Karpas-422 (cell line): Measurements from ENCODE around the gene EZH1. TPM values are rescaled to one million over a fixed set of nuclear protein-coding genes. Genes with fewer than 3 reads are reported as not detected.

Experiments used
- DNase-seq: peaks from one replicate; pipeline ENCODE4 v3.0.0-alpha.2; 2015
- H2AFZ ChIP-seq: fragments of 200-600 bp; sonication (generic); 2 replicates; pipeline ENCODE4 v1.6.1; 2014; ENCODE audit warnings: antibody characterized with exemption, low read length, mixed read lengths
- H3K27ac ChIP-seq: fragments of 200-600 bp; sonication (generic); 2 replicates; pipeline ENCODE4 v1.5.1; 2014; ENCODE audit warnings: mild to moderate bottlenecking, low read length, moderate library complexity
- H3K27me3 ChIP-seq: fragments of 200-600 bp; sonication (generic); 2 replicates; pipeline ENCODE4 v1.6.1; 2014; ENCODE audit warnings: low read length, mixed read lengths
- H3K36me3 ChIP-seq: fragments of 200-600 bp; sonication (generic); 2 replicates; pipeline ENCODE4 v1.6.1; 2014; ENCODE audit warnings: low read length, mixed read lengths; ENCODE audit not compliant: insufficient read depth
- H3K4me1 ChIP-seq: fragments of 200-600 bp; sonication (generic); 2 replicates; pipeline ENCODE4 v1.6.1; 2014; ENCODE audit warnings: mild to moderate bottlenecking, low read length, mixed read lengths
- H3K4me2 ChIP-seq: fragments of 200-600 bp; sonication (generic); 2 replicates; pipeline ENCODE4 v1.6.1; 2014; ENCODE audit warnings: low read length, low read depth, mild to moderate bottlenecking; ENCODE audit not compliant: poor library complexity, severe bottlenecking
- H3K4me3 ChIP-seq: fragments of 200-600 bp; sonication (generic); 2 replicates; pipeline ENCODE4 v1.5.1; 2014; ENCODE audit warnings: mild to moderate bottlenecking, antibody characterized with exemption, low read length, mixed read lengths
- H3K79me2 ChIP-seq: fragments of 200-600 bp; sonication (generic); 2 replicates; pipeline ENCODE4 v1.6.1; 2014; ENCODE audit warnings: mild to moderate bottlenecking, low read length, mixed read lengths
- H3K9ac ChIP-seq: fragments of 200-600 bp; sonication (generic); 2 replicates; pipeline ENCODE4 v1.6.0; 2014; ENCODE audit warnings: low read length
- H3K9me2 ChIP-seq: fragments of 200-600 bp; sonication (generic), shearing (Covaris generic); replicated peaks from 2 replicates; pipeline ENCODE4 v1.6.0; 2014; ENCODE audit warnings: mild to moderate bottlenecking, low read length, moderate library complexity; ENCODE audit not compliant: insufficient read depth
- H3K9me3 ChIP-seq: fragments of 300-700, 200-600 bp; sonication (generic); 2 replicates; pipeline ENCODE4 v1.6.1; 2014; ENCODE audit warnings: low read length, mixed read lengths
- H4K20me1 ChIP-seq: fragments of 200-600 bp; sonication (generic); 2 replicates; pipeline ENCODE4 v1.6.1; 2014; ENCODE audit warnings: mild to moderate bottlenecking, antibody characterized with exemption, low read length, low read depth; ENCODE audit not compliant: insufficient read depth
- total RNA-seq: library from RNA; depleted of rRNA; stranded (reverse); fragments of >200 nt; shearing (Covaris generic); gene quantifications from 2 replicates; pipeline ENCODE4 v1.2.3, GENCODE V29; 2014; ENCODE audit warnings: low replicate concordance

EZH1 gene
- total RNA-seq, 1 experiment from 2014 or later = 38.0 TPM

DNA sequence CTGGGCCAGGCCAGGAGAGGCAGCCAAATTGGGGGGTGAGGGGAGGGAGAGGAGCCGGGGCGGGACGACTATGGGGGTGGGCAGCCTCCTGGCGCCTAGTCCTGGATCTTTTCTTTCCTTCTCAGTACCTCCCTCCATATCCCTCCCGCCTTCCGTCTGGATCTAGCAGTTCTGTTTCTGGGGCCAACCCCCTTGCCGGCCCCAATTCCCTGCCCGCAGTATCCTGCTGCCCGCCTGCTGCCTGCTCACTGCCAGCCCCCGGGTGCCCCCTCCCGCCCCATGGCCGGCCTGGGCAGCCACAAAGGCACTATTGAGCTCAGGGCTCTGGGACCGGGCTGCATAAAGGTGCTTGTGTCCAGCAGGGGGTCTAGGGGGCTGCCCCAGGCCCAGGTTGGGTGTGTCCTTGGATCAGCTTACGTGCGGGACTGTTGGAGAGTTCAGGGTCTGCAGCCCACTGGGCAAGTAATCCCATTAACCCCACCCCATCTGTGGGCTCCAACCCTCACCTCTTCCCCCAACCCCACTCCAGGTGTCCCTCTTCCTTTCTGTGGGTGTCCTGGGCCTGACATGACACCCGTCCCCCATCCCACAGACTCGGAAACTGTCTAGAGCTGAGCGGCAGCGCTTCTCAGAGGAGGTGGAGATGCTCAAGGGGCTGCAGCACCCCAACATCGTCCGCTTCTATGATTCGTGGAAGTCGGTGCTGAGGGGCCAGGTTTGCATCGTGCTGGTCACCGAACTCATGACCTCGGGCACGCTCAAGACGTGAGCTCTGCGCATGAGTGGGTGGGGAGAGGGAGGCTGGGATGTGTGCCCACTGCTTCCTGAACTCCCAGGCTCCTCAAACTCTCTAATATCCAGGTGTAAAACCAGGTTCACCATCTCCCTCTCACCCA is 37.6 kb upstream of the EZH1 start:
- H2AFZ ChIP-seq = no peak overlapping the region
- no peaks in the 10 kb centered on the region for H3K36me3 ChIP-seq
- no peaks in the 10 kb centered on the region for H4K20me1 ChIP-seq
- no peak overlapping the region for H3K4me2 ChIP-seq
- DNase-seq = no peak
- no peaks in the 10 kb centered on the region for H3K79me2 ChIP-seq
- no peaks in the 10 kb centered on the region for H3K4me1 ChIP-seq
- H3K4me3 ChIP-seq = no peak overlapping the region
- no peak overlapping the region for H3K27ac ChIP-seq
- H3K9ac ChIP-seq = no peak overlapping the region
- H3K9me2 ChIP-seq = no peaks in the 10 kb centered on the region
- H3K9me3 ChIP-seq = no peaks in the 10 kb centered on the region
- H3K27me3 ChIP-seq = no peaks in the 10 kb centered on the region

DNA sequence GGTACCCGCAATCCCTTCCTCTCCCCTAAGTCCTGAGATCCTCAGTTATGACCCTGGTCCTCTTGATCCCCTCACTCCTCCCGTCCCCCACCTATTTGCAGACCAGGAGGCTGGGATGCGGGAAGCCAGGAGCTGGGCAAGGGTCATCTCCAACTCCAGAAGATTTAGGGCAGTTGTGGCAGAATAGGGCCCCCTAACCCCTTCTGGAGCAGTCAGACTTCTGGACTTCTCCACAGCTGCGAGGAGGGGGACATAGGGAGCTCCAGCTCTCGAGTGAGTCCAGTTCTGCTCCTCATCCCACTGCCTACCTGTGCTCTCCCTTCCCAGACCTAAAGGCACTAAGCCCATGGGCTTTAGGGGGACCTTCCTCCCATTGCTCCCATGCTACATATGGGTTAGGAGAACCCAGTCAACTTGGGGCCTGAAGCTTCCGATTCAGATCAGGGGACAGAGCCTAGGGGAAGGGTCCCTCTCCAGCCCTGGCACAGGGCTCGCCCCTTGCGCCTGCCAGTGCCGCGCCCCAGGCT is 36.9 kb upstream of the EZH1 start:
- H3K4me2 ChIP-seq = no peak overlapping the region
- H3K79me2 ChIP-seq = no peaks in the 10 kb centered on the region
- H3K27me3 ChIP-seq = no peaks in the 10 kb centered on the region
- H4K20me1 ChIP-seq = no peaks in the 10 kb centered on the region
- H2AFZ ChIP-seq = no peak overlapping the region
- H3K36me3 ChIP-seq = no peaks in the 10 kb centered on the region
- H3K27ac ChIP-seq = no peak overlapping the region
- DNase-seq = no peak
- H3K9ac ChIP-seq = no peak overlapping the region
- H3K9me2 ChIP-seq = no peaks in the 10 kb centered on the region
- no peaks in the 10 kb centered on the region for H3K9me3 ChIP-seq
- no peak overlapping the region for H3K4me3 ChIP-seq
- H3K4me1 ChIP-seq = no peaks in the 10 kb centered on the region

DNA sequence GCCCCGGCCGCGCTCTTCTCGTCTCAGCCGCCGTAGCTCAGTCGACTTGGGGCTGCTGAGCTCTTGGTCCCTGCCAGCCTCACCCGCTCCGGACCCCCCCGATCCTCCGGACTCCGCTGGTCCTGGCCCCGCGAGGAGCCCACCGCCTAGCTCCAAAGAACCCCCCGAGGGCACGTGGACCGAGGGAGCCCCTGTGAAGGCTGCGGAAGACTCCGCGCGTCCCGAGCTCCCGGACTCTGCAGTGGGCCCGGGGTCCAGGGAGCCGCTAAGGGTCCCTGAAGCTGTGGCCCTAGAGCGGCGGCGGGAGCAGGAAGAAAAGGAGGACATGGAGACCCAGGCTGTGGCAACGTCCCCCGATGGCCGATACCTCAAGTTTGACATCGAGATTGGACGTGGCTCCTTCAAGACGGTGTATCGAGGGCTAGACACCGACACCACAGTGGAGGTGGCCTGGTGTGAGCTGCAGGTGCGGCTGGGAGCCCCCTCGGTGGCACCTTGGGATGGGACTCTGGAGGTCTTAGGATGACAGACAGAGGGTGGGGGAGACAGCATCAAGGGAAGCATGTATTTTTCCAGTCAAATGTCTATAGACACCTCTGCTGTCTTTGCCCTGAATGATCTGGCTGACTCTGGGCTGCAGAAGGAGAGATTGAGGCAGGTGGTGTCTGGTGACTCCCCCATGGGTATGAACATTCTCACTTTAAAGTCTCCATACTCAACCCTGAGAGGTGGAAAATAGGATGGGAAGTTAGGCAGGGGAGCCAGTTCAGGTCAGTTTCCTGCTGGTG is 36.2 kb upstream of the EZH1 start:
- Histone ChIP-seq H3K4me3 (no peak overlapping the region), H3K9me3 (no peaks in the 10 kb centered on the region), H3K36me3 (peaks cover under 1% of the 10 kb centered on the region; the same call in 1 of the 2 replicates), H3K9ac (no peak overlapping the region), H3K27me3 (no peaks in the 10 kb centered on the region), H3K9me2 (no peaks in the 10 kb centered on the region), H4K20me1 (no peaks in the 10 kb centered on the region), H3K4me1 (no peaks in the 10 kb centered on the region), H3K79me2 (no peaks in the 10 kb centered on the region), H2AFZ (no peak overlapping the region), H3K4me2 (no peak overlapping the region), H3K27ac (no peak overlapping the region)
- no peak for DNase-seq

DNA sequence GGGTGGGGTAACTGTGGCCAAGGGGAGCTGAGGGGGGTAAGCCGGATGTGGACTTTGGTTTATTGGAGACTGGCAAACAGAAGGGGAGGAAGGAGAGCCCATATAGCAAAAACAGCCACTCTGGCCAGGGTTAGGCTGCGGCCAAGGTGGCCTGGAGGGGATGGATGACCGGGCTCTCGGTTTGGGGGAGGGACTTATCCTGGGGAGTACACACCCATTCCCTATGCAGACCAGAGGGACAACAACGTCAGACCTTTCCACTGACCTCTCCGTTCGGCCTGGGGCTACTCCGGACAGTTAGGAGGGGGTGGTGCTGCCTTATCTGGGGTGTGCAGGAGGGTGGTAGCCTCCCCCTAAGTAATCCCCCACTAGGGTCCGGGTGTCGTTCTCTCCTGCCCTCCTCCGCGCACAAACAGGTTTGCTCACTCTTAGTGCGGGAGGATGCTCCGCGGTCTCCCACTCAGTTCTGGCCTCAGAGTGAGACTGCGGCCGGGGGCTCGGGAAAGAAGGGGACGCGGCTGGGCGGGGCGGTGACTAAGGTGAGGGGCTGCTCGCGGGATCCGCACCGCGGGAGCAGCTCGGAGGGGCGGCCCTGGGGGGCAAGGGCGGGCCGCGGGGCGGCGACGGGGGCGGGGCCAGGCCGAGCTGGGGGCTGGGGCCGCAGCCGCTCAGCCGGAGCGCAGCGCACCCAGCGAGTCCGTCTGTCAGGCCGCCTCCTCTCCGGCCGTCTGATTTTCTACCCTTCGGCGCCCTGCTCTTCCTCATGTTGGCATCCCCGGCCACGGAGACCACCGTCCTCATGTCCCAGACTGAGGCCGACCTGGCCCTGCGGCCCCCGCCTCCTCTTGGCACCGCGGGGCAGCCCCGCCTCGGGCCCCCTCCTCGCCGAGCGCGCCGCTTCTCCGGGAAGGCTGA is 35.4 kb upstream of the EZH1 start, which contains the start of gene WNK4:
Gene WNK4 (plus strand): TSS at position 675 of the 915 bp plus-strand sequence. CDS start 89 bp downstream, at position 764.
- Histone ChIP-seq H3K4me2 (no peak within 1 kb of the TSS), H2AFZ (no peak within 1 kb of the TSS), H3K27ac (no peak within 1 kb of the TSS), H3K4me3 (no peak within 1 kb of the TSS), H4K20me1 (no peaks in the 10 kb centered on the region), H3K36me3 (peaks cover 9% of the 10 kb centered on the region; the same call in 1 of the 2 replicates), H3K27me3 (no peaks in the 10 kb centered on the region), H3K9me2 (no peaks in the 10 kb centered on the region), H3K9ac (no peak within 1 kb of the TSS), H3K4me1 (no peaks in the 10 kb centered on the region), H3K9me3 (no peaks in the 10 kb centered on the region), H3K79me2 (peaks cover 2% of the 10 kb centered on the region)
- DNase-seq = no peak

DNA sequence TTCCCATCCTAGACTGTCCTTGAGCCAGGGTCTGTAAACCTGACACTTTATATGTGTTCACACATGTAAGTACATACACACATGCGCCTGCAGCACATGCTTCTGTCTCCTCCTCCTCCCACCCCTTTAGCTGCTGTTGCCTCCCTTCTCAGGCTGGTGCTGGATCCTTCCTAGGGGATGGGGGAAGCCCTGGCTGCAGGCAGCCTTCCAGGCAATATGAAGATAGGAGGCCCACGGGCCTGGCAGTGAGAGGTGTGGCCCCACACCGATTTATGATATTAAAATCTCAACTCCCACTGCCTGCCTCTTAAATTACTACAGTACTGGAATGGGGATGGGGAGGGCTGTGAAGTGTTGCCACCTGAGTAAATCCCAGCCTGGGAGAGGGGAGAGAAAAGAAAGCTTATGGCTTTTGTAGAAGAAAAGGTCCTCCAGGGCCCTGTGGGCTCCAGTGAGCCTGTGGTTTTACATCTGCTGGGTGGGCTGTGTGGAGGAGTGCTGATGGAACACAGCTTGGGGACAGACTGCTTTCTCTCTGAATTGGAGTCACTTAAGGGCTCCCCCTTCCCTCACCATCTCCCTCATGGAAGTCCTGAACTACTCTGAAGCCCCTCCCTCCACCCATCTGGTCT is 34.6 kb upstream of the EZH1 start:
- H3K9me2 ChIP-seq = no peaks in the 10 kb centered on the region
- H3K27ac ChIP-seq = no peak overlapping the region
- peaks cover 3% of the 10 kb centered on the region for H3K4me1 ChIP-seq
- no peak overlapping the region for H2AFZ ChIP-seq
- H3K79me2 ChIP-seq = peaks cover 9% of the 10 kb centered on the region
- H4K20me1 ChIP-seq = no peaks in the 10 kb centered on the region
- H3K4me2 ChIP-seq = no peak overlapping the region
- no peaks in the 10 kb centered on the region for H3K27me3 ChIP-seq
- H3K36me3 ChIP-seq = peaks cover 12% of the 10 kb centered on the region; the same call in 1 of the 2 replicates
- no peak overlapping the region for H3K4me3 ChIP-seq
- H3K9me3 ChIP-seq = no peaks in the 10 kb centered on the region
- no peak overlapping the region for H3K9ac ChIP-seq
- no peak for DNase-seq

DNA sequence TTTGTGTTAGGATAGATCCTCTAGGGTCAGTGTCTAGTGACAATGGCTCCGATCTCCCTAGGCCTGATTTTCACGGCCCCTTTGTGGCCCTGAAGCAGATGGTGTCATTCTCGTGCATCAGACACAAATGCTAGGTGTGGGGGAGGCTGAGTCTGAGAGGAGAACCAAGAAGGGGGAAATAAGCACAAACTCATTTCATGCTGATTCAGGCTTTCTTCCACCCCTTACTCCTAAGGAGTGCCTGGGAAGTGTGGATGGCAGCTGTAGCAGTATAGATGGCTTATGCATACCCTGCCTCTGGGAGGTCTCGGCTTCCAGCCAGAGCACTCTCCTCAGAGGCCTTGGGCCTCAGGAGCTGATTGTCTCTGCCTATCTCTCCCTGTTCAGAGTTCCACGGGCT is 33.7 kb upstream of the EZH1 start:
- Histone ChIP-seq H2AFZ (no peak overlapping the region), H3K36me3 (peaks cover 12% of the 10 kb centered on the region; the same call in 1 of the 2 replicates), H3K27me3 (no peaks in the 10 kb centered on the region), H3K27ac (no peak overlapping the region), H3K9me2 (no peaks in the 10 kb centered on the region), H4K20me1 (no peaks in the 10 kb centered on the region), H3K4me3 (no peak overlapping the region), H3K4me1 (peaks cover 9% of the 10 kb centered on the region), H3K9me3 (no peaks in the 10 kb centered on the region), H3K9ac (no peak overlapping the region), H3K79me2 (peaks cover 17% of the 10 kb centered on the region), H3K4me2 (no peak overlapping the region)
- DNase-seq = no peak

DNA sequence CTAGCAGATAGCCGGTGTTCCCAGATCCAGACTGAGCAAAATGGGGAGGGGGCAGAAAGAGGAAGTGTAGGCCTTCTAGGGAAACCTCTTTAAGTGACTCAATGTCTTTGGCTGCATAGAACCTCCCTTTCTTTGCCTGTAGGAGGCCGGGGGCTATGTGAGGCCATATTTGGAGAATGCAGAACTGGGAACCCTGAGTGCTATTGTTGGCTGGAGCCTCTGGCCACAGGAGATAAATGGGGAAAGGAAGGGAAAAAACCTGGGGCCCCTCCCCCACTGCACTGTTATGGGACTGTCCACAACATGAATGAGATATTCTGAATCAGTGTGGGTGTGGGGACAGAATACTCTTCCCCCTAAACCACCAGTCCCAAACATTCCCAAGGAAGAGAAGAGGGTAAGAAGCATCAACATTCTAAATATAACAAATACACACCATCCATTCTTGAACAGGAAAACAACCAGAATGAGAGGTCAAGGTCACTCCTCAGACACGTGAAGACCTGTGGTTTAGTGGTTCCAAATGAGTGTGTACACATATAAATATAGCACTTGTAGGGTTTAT is 30.8 kb upstream of the EZH1 start:
- no peak overlapping the region for H3K4me3 ChIP-seq
- no peaks in the 10 kb centered on the region for H3K9me2 ChIP-seq
- H3K4me2 ChIP-seq = no peak overlapping the region
- H3K9ac ChIP-seq = no peak overlapping the region
- H3K27ac ChIP-seq = no peak overlapping the region
- peaks cover 18% of the 10 kb centered on the region for H3K79me2 ChIP-seq
- no peak for DNase-seq
- no peaks in the 10 kb centered on the region for H3K27me3 ChIP-seq
- H2AFZ ChIP-seq = no peak overlapping the region
- H4K20me1 ChIP-seq = no peaks in the 10 kb centered on the region
- peaks cover 14% of the 10 kb centered on the region for H3K4me1 ChIP-seq
- no peaks in the 10 kb centered on the region for H3K9me3 ChIP-seq
- H3K36me3 ChIP-seq = peaks cover 12% of the 10 kb centered on the region; the same call in 1 of the 2 replicates
